ENCODE results near the gene TP53BP1. TPM values are rescaled to one million over a fixed set of nuclear protein-coding genes. Genes with fewer than 3 reads are reported as not detected.

TP53BP1 gene
- polyA plus RNA-seq, 1 donor = 42.5 TPM

- DNase-seq (ENCODE audit: low read depth) = no peak
These were observed 25.3 kb upstream of the TP53BP1 start for GRCh38 chr15:43518197-43518761.

GRCh38 chr15:43517354-43518196 is 24.6 kb upstream of the TP53BP1 start, which contains the start of gene MAP1A:
TSS of gene MAP1A (plus strand) at chr15:43517608. CDS start at chr15:43521474, 3,866 bp downstream.
- no peak for DNase-seq (ENCODE audit: low read depth)

GRCh38 chr15:43516801-43517353 is 23.9 kb upstream of the TP53BP1 start:
- DNase-seq (ENCODE audit: low read depth) = no peak

- DNase-seq (ENCODE audit: low read depth) = no peak
These were observed 23.2 kb upstream of the TP53BP1 start for GRCh38 chr15:43516185-43516584.

- DNase-seq (ENCODE audit: low read depth) = no peak
These were observed 22.8 kb upstream of the TP53BP1 start for GRCh38 chr15:43515741-43516140.

GRCh38 chr15:43514241-43515057 is 21.5 kb upstream of the TP53BP1 start:
- peak; percentile 73 for DNase-seq (ENCODE audit: low read depth)

GRCh38 chr15:43513550-43513949 is 20.6 kb upstream of the TP53BP1 start:
- DNase-seq (ENCODE audit: low read depth) = no peak

GRCh38 chr15:43511012-43511885 is 18.3 kb upstream of the TP53BP1 start:
- no peak for DNase-seq (ENCODE audit: low read depth)

GRCh38 chr15:43510200-43511011 is 17.4 kb upstream of the TP53BP1 start:
- peak; percentile 96 for DNase-seq (ENCODE audit: low read depth)

- DNase-seq (ENCODE audit: low read depth) = no peak
These were observed 16.8 kb upstream of the TP53BP1 start for GRCh38 chr15:43509660-43510199.

GRCh38 chr15:43508991-43509659 is 16.2 kb upstream of the TP53BP1 start:
- no peak for DNase-seq (ENCODE audit: low read depth)

- no peak for DNase-seq (ENCODE audit: low read depth)
These were observed 15.5 kb upstream of the TP53BP1 start for GRCh38 chr15:43508421-43508820.

GRCh38 chr15:43505738-43506137 is 12.8 kb upstream of the TP53BP1 start:
- no peak for DNase-seq (ENCODE audit: low read depth)

GRCh38 chr15:43499635-43500034 is 6.7 kb upstream of the TP53BP1 start:
- DNase-seq (ENCODE audit: low read depth) = no peak

GRCh38 chr15:43498990-43499389 is 6.0 kb upstream of the TP53BP1 start:
- DNase-seq (ENCODE audit: low read depth) = no peak

- DNase-seq (ENCODE audit: low read depth) = no peak
These were observed 932 bp upstream of the TP53BP1 start for GRCh38 chr15:43493703-43494472.

GRCh38 chr15:43492266-43492665 is 690 bp downstream of the TP53BP1 start:
- no peak for DNase-seq (ENCODE audit: low read depth)

- DNase-seq (ENCODE audit: low read depth) = no peak
These were observed 3.8 kb downstream of the TP53BP1 start for GRCh38 chr15:43489191-43489590.

- DNase-seq (ENCODE audit: low read depth) = no peak
These were observed 4.2 kb downstream of the TP53BP1 start for GRCh38 chr15:43488790-43489189.
